WTC11 (cell line): Measurements from ENCODE around the gene IFI44. TPM values are rescaled to one million over a fixed set of nuclear protein-coding genes. Genes with fewer than 3 reads are reported as not detected.

Experiments
- ATAC-seq: fragments of 200-7000 bp; cut with Tn5 transposase; 2 replicates; pipeline ENCODE4 v1.10.0; 2021; ENCODE audit warnings: mild to moderate bottlenecking, moderate library complexity
- CTCF ChIA-PET: fragments of 300-600 bp; sonication (Branson Sonifier 250); formaldehyde crosslinking; loops from one replicate; lab custom pipeline; 2021; ENCODE audit warnings: antibody characterized with exemption; lab: Charles Lee
- POLR2A ChIA-PET: fragments of 350-600 bp; sonication (Branson Sonifier 250); formaldehyde crosslinking; loops from one replicate; lab custom pipeline; 2021; ENCODE audit warnings: antibody characterized with exemption; lab: Charles Lee
- DNase-seq: peaks from one replicate; pipeline ENCODE4 v3.0.0; 2021; ENCODE audit warnings: low spot score
- H3K27ac Mint-ChIP-seq: 2 replicates; pipeline ENCODE4 v1.8.0; 2021; ENCODE audit warnings: mixed read lengths
- H3K27me3 Mint-ChIP-seq: 2 replicates; pipeline ENCODE4 v1.8.0; 2021; ENCODE audit warnings: low read depth, mild to moderate bottlenecking, moderate library complexity, mixed read lengths
- H3K36me3 Mint-ChIP-seq: 2 replicates; pipeline ENCODE4 v1.8.0; 2021; ENCODE audit warnings: mixed read lengths
- H3K4me1 Mint-ChIP-seq: 2 replicates; pipeline ENCODE4 v1.8.0; 2022; ENCODE audit warnings: mixed read lengths
- H3K4me3 Mint-ChIP-seq: 2 replicates; pipeline ENCODE4 v1.8.0; 2021; ENCODE audit warnings: mild to moderate bottlenecking, moderate library complexity, mixed read lengths
- H3K9me3 Mint-ChIP-seq: 2 replicates; pipeline ENCODE4 v1.8.0; 2021; ENCODE audit warnings: mixed read lengths
- CBFB ChIP-seq: sonication (generic); formaldehyde crosslinking; IDR thresholded peaks from 2 replicates; pipeline ENCODE4 v1.8.1; 2022; ENCODE audit warnings: mild to moderate bottlenecking, low read depth, missing genetic modification reagents
- E2F4 ChIP-seq: sonication (generic); formaldehyde crosslinking; IDR thresholded peaks from 2 replicates; pipeline ENCODE4 v1.8.1; 2022; ENCODE audit warnings: low read depth, mild to moderate bottlenecking, moderate library complexity, missing genetic modification reagents, borderline replicate concordance
- E2F5 ChIP-seq: sonication (generic); formaldehyde crosslinking; IDR thresholded peaks from 2 replicates; pipeline ENCODE4 v1.8.1; 2022; ENCODE audit warnings: mild to moderate bottlenecking, moderate library complexity, missing genetic modification reagents
- ETV6 ChIP-seq: sonication (generic); formaldehyde crosslinking; IDR thresholded peaks from 2 replicates; pipeline ENCODE4 v1.8.1; 2022; ENCODE audit warnings: mild to moderate bottlenecking, missing genetic modification reagents
- IRF1 ChIP-seq: sonication (generic); formaldehyde crosslinking; IDR thresholded peaks from 2 replicates; pipeline ENCODE4 v1.8.0; 2023; ENCODE audit warnings: missing genetic modification reagents
- IRF2 ChIP-seq: sonication (generic); formaldehyde crosslinking; IDR thresholded peaks from 2 replicates; pipeline ENCODE4 v1.8.0; 2022; ENCODE audit warnings: low read depth, missing genetic modification reagents, borderline replicate concordance
- MLX ChIP-seq: sonication (generic); formaldehyde crosslinking; IDR thresholded peaks from 2 replicates; pipeline ENCODE4 v1.8.1; 2023; ENCODE audit warnings: mild to moderate bottlenecking, missing genetic modification reagents, moderate library complexity
- MYBL2 ChIP-seq: sonication (generic); formaldehyde crosslinking; IDR thresholded peaks from 2 replicates; pipeline ENCODE4 v1.8.1; 2023; ENCODE audit warnings: mild to moderate bottlenecking, moderate library complexity, missing genetic modification reagents
- NR2C2 ChIP-seq: sonication (generic); formaldehyde crosslinking; IDR thresholded peaks from 2 replicates; pipeline ENCODE4 v1.8.0; 2022; ENCODE audit warnings: mild to moderate bottlenecking, missing genetic modification reagents
- NR3C1 ChIP-seq: sonication (generic); formaldehyde crosslinking; conservative IDR thresholded peaks from 2 replicates; pipeline ENCODE4 v1.8.1; 2023; ENCODE audit warnings: low read depth, mild to moderate bottlenecking, missing genetic modification reagents
- PREB ChIP-seq: sonication (generic); formaldehyde crosslinking; IDR thresholded peaks from 2 replicates; pipeline ENCODE4 v1.8.1; 2022; ENCODE audit warnings: mild to moderate bottlenecking, missing genetic modification reagents, moderate library complexity, borderline replicate concordance
- SOX15 ChIP-seq: fragments of 250-450 bp; sonication (Bioruptor Pico); IDR thresholded peaks from 2 replicates; pipeline ENCODE4 v1.9.0; 2021; ENCODE audit warnings: mild to moderate bottlenecking
- STAT6 ChIP-seq: sonication (generic); formaldehyde crosslinking; conservative IDR thresholded peaks from 2 replicates; pipeline ENCODE4 v1.8.1; 2023; ENCODE audit warnings: mild to moderate bottlenecking, low read depth, missing genetic modification reagents, moderate library complexity
- USF2 ChIP-seq: sonication (generic); formaldehyde crosslinking; IDR thresholded peaks from 2 replicates; pipeline ENCODE4 v1.8.1; 2023; ENCODE audit warnings: mild to moderate bottlenecking, missing genetic modification reagents, moderate library complexity
- ZBTB43 ChIP-seq: sonication (generic); formaldehyde crosslinking; IDR thresholded peaks from 2 replicates; pipeline ENCODE4 v1.8.1; 2023; ENCODE audit warnings: mild to moderate bottlenecking, missing genetic modification reagents
- ZNF138 ChIP-seq: sonication (generic); formaldehyde crosslinking; conservative IDR thresholded peaks from 2 replicates; pipeline ENCODE4 v1.8.1; 2022; ENCODE audit warnings: mild to moderate bottlenecking, moderate library complexity, missing genetic modification reagents
- ZNF281 ChIP-seq: sonication (generic); formaldehyde crosslinking; IDR thresholded peaks from 2 replicates; pipeline ENCODE4 v1.8.0; 2023; ENCODE audit warnings: mild to moderate bottlenecking, missing genetic modification reagents
- ZNF317 ChIP-seq: sonication (generic); formaldehyde crosslinking; IDR thresholded peaks from 2 replicates; pipeline ENCODE4 v1.8.1; 2023; ENCODE audit warnings: low read depth, mild to moderate bottlenecking, moderate library complexity, missing genetic modification reagents, borderline replicate concordance
- ZNF416 ChIP-seq: fragments of 250-450 bp; sonication (Bioruptor Pico); IDR thresholded peaks from 2 replicates; pipeline ENCODE4 v1.9.0; 2021; ENCODE audit warnings: mild to moderate bottlenecking, inconsistent platforms
- total RNA-seq: library from RNA; stranded (reverse); gene quantifications from 3 replicates; pipeline ENCODE4 v1.2.3, GENCODE V29; 2021

IFI44 gene
- total RNA-seq, 1 experiment from 2014 or later, result 0.15 TPM

GRCh38 chr1:78624035-78624434 lies 25.6 kb upstream of the IFI44 start:
- CTCF ChIA-PET, result interaction anchor here (0.8 kb wide), 1 partner anchor 10 kb away, joined by 3 read pairs; no protein-coding TSS in a partner anchor
- TF ChIP-seq E2F4, result no peak
- TF ChIP-seq ZNF138 (CRISPR knock-in tag), result no peak
- TF ChIP-seq E2F5 (CRISPR knock-in tag), result no peak
- TF ChIP-seq ZNF281 (CRISPR knock-in tag), result no peak
- TF ChIP-seq SOX15 (CRISPR knock-in tag), result no peak
- TF ChIP-seq NR3C1 (CRISPR knock-in tag), result no peak
- TF ChIP-seq ZNF317 (CRISPR knock-in tag), result no peak
- no peaks in the 10 kb centered on the region for H3K36me3 Mint-ChIP-seq
- H3K4me1 Mint-ChIP-seq, result peaks cover 12% of the 10 kb centered on the region
- no peaks in the 10 kb centered on the region for H3K27me3 Mint-ChIP-seq
- ATAC-seq, result no peak
- no peak overlapping the region for H3K27ac Mint-ChIP-seq
- POLR2A ChIA-PET, result no interaction called here
- no peak overlapping the region for H3K4me3 Mint-ChIP-seq
- H3K9me3 Mint-ChIP-seq, result no peaks in the 10 kb centered on the region; the same call in 1 of the 2 replicates
- DNase-seq, result no peak

- Mint-ChIP-seq H3K27ac (no peak overlapping the region), H3K36me3 (no peaks in the 10 kb centered on the region), H3K27me3 (no peaks in the 10 kb centered on the region), H3K4me3 (no peak overlapping the region), H3K4me1 (peaks cover 3% of the 10 kb centered on the region), H3K9me3 (no peaks in the 10 kb centered on the region; the same call in 1 of the 2 replicates)
- no peak for ATAC-seq
- TF ChIP-seq MYBL2 (CRISPR knock-in tag) (no peak), NR2C2 (CRISPR knock-in tag) (no peak), IRF2 (CRISPR knock-in tag) (no peak), PREB (CRISPR knock-in tag) (no peak), MLX (no peak), USF2 (no peak), IRF1 (CRISPR knock-in tag) (no peak), ETV6 (no peak), CBFB (CRISPR knock-in tag) (no peak), ZBTB43 (CRISPR knock-in tag) (no peak), STAT6 (CRISPR knock-in tag) (no peak), ZNF416 (CRISPR knock-in tag) (no peak)
- DNase-seq, result no peak
- ChIA-PET POLR2A (interaction anchor here (1.1 kb wide), 1 partner anchor 10 kb away, joined by 4 read pairs; no protein-coding TSS in a partner anchor), CTCF (interaction anchor here (0.6 to 1.8 kb wide), 3 partner anchors 10 to 87 kb away, joined by 3 to 6 read pairs (median 4); no protein-coding TSS in a partner anchor)
Measured at GRCh38 chr1:78627321-78627720, 22.3 kb upstream of the IFI44 start.
